ENCODE measurements around the gene GLRA3.

GRCh38 chr4:174739576-174739975, 89.5 kb downstream of the GLRA3 start:
- TF ChIP-seq POLR2A (IDR thresholded peaks at IDR 0.05) (no peak), CTCF (IDR thresholded peaks at IDR 0.05) (no peak)
